ENCODE data around the gene PLA2G4D. TPM values are rescaled to one million over a fixed set of nuclear protein-coding genes. Genes with fewer than 3 reads are reported as not detected.

The PLA2G4D gene
- polyA plus RNA-seq, 1 of the 3 experiments (the other 2 are of a cell fraction): not detected

DNA sequence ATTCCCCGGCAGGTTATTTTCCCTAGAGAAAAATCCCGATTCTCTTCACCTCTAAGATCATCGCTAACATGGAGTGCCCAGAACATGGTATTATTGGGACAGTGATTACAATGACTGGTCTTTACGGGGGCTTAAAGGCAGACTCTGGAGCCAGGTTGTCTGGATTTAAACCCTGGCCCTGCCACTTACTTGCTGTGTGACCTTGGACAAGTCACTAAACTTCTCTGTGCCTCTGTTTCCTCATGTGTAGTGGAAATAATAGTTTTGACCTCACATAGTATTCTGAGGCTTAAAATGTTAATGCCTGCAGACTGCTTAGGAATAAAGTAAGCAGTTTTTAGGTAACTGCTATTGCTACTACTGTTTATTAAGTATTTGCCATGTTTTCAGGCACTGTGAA, 4.4 kb downstream of the PLA2G4D start:
- H3K4me1 ChIP-seq (ENCODE audit: control insufficient read depth in 1 of 2, insufficient read depth in 2 of 2, low read depth in 1 of 2, low read length in 1 of 2): peaks cover 8 to 14% of the 10 kb centered on the region in 2 experiments; a peak in 3 of 4 replicates
- no peaks in the 10 kb centered on the region for H3K79me2 ChIP-seq (ENCODE audit: insufficient read depth)
- no peak overlapping the region for H3K9ac ChIP-seq
- TF ChIP-seq, protein P1, sequence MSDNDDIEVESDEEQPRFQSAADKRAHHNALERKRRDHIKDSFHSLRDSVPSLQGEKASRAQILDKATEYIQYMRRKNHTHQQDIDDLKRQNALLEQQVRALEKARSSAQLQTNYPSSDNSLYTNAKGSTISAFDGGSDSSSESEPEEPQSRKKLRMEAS (IDR thresholded peaks at IDR 0.05; ENCODE audit: low read depth): no peak
- H3K4me3 ChIP-seq (ENCODE audit: low read depth in 2 of 2, low read length in 1 of 2): no peak overlapping the region
- H3K9me2 ChIP-seq: no peaks in the 10 kb centered on the region
- H3K27me3 ChIP-seq (ENCODE audit: insufficient read depth): no peaks in the 10 kb centered on the region; the same call in 1 of the 2 replicates
- no peak overlapping the region for H3K27ac ChIP-seq (ENCODE audit: low read depth in 2 of 2, low read length in 1 of 2)
- no peaks in the 10 kb centered on the region for H4K20me1 ChIP-seq (ENCODE audit: insufficient read depth)
- ChIA-PET POLR2A (no interaction called here), CTCF (interaction anchor here (0.6 to 14.9 kb wide), 5 partner anchors 7 to 350 kb away, joined by 3 to 293 read pairs (median 5); no protein-coding TSS in a partner anchor)
- no peaks in the 10 kb centered on the region for H3K9me3 ChIP-seq
- H3K4me2 ChIP-seq: no peak overlapping the region
- no peak overlapping the region for H2AFZ ChIP-seq (ENCODE audit: low read depth)
- DNase-seq: no peak
- H3F3A ChIP-seq (replicated peaks; ENCODE audit: insufficient read depth): no peaks in the 10 kb centered on the region
- no peaks in the 10 kb centered on the region for H3K36me3 ChIP-seq (replicated peaks in 1 of 2; ENCODE audit: control insufficient read depth in 1 of 2, insufficient read depth in 2 of 2, low read length in 1 of 2)
- 91% methylated on average over 4 of the region's 4 CpGs for WGBS (ENCODE audit: low lambda C conversion rate)

DNA sequence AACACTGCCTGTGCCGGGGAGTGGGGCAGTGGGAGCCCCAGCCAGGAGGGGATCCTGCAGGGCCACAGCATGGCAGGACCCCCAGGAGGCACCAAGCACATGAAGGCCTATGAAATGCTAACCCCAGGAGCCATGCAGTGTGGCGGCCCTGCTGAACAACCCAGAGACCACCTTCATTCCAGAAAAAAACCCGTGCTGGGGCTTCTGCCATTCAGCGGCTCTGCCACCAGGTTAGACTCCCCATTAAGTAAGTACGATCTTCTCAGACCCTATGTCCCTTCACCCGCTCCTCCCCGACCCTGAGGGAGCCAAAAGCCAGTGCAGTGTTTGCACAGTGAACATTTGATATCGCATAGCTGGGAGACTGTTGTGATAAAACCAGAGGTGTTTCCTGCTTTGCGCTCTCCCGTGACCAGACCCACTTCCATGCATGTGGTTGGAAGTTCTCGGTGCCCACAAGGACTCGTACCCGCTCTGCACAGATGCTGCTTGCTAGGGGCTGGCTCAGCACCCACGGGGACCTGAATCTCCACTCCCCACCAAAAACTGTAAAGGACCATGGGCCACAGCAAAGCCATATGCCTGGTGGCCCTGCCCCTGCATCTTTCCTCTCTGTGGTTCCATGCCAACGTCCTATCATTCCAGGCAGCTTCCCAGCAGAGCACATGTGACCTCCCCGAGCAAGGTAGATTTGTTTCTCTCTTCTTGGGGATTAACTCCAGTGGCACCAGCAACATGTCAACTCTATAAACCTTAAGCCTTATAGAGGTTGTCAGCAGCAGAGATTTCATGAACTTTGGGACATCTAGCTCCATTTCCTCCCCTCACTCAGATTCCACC, 5.3 kb downstream of the PLA2G4D start:
- TF ChIP-seq RAD21 (IDR thresholded peaks at IDR 0.05; ENCODE audit: low read length) (no peak), RFX5 (IDR thresholded peaks at IDR 0.05; ENCODE audit: low read length) (no peak), NRF1 (IDR thresholded peaks at IDR 0.05; ENCODE audit: low read depth, low read length) (no peak), JUND (IDR thresholded peaks at IDR 0.05) (no peak), CHD2 (IDR thresholded peaks at IDR 0.05; ENCODE audit: low read length, partially characterized antibody) (no peak), FOXJ3 (CRISPR knock-in tag; IDR thresholded peaks at IDR 0.05) (no peak), SIN3A (IDR thresholded peaks at IDR 0.05; ENCODE audit: borderline replicate concordance, low read depth, low read length) (no peak), RCOR1 (IDR thresholded peaks at IDR 0.05; ENCODE audit: low read length) (no peak), ELF1 (IDR thresholded peaks at IDR 0.05) (no peak), FOSL2 (IDR thresholded peaks at IDR 0.05; ENCODE audit: borderline replicate concordance, low read depth) (no peak), POLR2AphosphoS5 (IDR thresholded peaks at IDR 0.05; ENCODE audit: low read depth, low read length) (no peak), TCF12 (IDR thresholded peaks at IDR 0.05) (no peak), YY1 (IDR thresholded peaks at IDR 0.05; ENCODE audit: low read depth) (no peak), EZH2phosphoT487 (IDR thresholded peaks at IDR 0.05; ENCODE audit: borderline replicate concordance, low read depth) (no peak), GABPA (IDR thresholded peaks at IDR 0.05; ENCODE audit: low read depth) (no peak), EP300 (IDR thresholded peaks at IDR 0.05; ENCODE audit: borderline replicate concordance in 1 of 2, low read depth in 1 of 2, low read length in 1 of 2) (no peak)
- TF ChIP-seq, protein P1 (IDR thresholded peaks at IDR 0.05; ENCODE audit: low read depth): no peak
- TF ChIP-seq, protein P2, sequence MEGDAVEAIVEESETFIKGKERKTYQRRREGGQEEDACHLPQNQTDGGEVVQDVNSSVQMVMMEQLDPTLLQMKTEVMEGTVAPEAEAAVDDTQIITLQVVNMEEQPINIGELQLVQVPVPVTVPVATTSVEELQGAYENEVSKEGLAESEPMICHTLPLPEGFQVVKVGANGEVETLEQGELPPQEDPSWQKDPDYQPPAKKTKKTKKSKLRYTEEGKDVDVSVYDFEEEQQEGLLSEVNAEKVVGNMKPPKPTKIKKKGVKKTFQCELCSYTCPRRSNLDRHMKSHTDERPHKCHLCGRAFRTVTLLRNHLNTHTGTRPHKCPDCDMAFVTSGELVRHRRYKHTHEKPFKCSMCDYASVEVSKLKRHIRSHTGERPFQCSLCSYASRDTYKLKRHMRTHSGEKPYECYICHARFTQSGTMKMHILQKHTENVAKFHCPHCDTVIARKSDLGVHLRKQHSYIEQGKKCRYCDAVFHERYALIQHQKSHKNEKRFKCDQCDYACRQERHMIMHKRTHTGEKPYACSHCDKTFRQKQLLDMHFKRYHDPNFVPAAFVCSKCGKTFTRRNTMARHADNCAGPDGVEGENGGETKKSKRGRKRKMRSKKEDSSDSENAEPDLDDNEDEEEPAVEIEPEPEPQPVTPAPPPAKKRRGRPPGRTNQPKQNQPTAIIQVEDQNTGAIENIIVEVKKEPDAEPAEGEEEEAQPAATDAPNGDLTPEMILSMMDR (IDR thresholded peaks at IDR 0.05): no peak
- ChIA-PET CTCF (interaction anchor here (1.3 to 14.9 kb wide), 2 partner anchors 22 to 99 kb away, joined by 3 to 293 read pairs; no protein-coding TSS in a partner anchor), POLR2A (no interaction called here)

More for the DNA sequence above, 5.3 kb downstream of the PLA2G4D start:
- H3K36me3 ChIP-seq (replicated peaks in 1 of 2; ENCODE audit: control insufficient read depth in 1 of 2, insufficient read depth in 2 of 2, low read length in 1 of 2): no peaks in the 10 kb centered on the region
- H3K4me3 ChIP-seq (ENCODE audit: low read depth in 2 of 2, low read length in 1 of 2): no peak overlapping the region
- H3K79me2 ChIP-seq (ENCODE audit: insufficient read depth): no peaks in the 10 kb centered on the region
- no peaks in the 10 kb centered on the region; the same call in 1 of the 2 replicates for H3K27me3 ChIP-seq (ENCODE audit: insufficient read depth)
- no peak overlapping the region for H3K27ac ChIP-seq (ENCODE audit: low read depth in 2 of 2, low read length in 1 of 2)
- H2AFZ ChIP-seq (ENCODE audit: low read depth): no peak overlapping the region
- H3K4me1 ChIP-seq (ENCODE audit: control insufficient read depth in 1 of 2, insufficient read depth in 2 of 2, low read depth in 1 of 2, low read length in 1 of 2): peaks cover 6 to 8% of the 10 kb centered on the region in 2 experiments; a peak in 3 of 4 replicates
- 82% methylated on average over 14 of the region's 16 CpGs for WGBS (ENCODE audit: low lambda C conversion rate)
- no peaks in the 10 kb centered on the region for H4K20me1 ChIP-seq (ENCODE audit: insufficient read depth)
- H3F3A ChIP-seq (replicated peaks; ENCODE audit: insufficient read depth): no peaks in the 10 kb centered on the region
- no peaks in the 10 kb centered on the region for H3K9me3 ChIP-seq
- H3K9ac ChIP-seq: no peak overlapping the region
- H3K9me2 ChIP-seq: no peaks in the 10 kb centered on the region
- no peak for DNase-seq
- no peak overlapping the region for H3K4me2 ChIP-seq

All from SK-N-SH (cell line).